Rectal smooth muscle tissue (tissue), 1 donor: Measurements from ENCODE around the gene DHX35.
"Not testable (repeated sequence)": the region's sequence is repeated elsewhere in the genome, so short reads cannot be mapped to it uniquely, and the experiment has no call there.

Experiments used
- H3K27ac ChIP-seq: one replicate; pipeline ENCODE4 v1.7.0; 2013; ENCODE audit warnings: low read depth, low read length, inconsistent platforms
- H3K27me3 ChIP-seq: one replicate; pipeline ENCODE4 v1.7.0; 2013; ENCODE audit warnings: low read length; ENCODE audit not compliant: control insufficient read depth, insufficient read depth
- H3K36me3 ChIP-seq: one replicate; pipeline ENCODE4 v1.7.0; 2013; ENCODE audit warnings: low read length; ENCODE audit not compliant: control insufficient read depth, insufficient read depth
- H3K4me1 ChIP-seq: one replicate; pipeline ENCODE4 v1.7.0; 2013; ENCODE audit warnings: low read length; ENCODE audit not compliant: control insufficient read depth, insufficient read depth
- H3K4me3 ChIP-seq: one replicate; pipeline ENCODE4 v1.7.0; 2013; ENCODE audit warnings: low read length
- H3K9ac ChIP-seq: one replicate; pipeline ENCODE4 v1.7.0; 2013; ENCODE audit warnings: low read length

Gene DHX35

DNA sequence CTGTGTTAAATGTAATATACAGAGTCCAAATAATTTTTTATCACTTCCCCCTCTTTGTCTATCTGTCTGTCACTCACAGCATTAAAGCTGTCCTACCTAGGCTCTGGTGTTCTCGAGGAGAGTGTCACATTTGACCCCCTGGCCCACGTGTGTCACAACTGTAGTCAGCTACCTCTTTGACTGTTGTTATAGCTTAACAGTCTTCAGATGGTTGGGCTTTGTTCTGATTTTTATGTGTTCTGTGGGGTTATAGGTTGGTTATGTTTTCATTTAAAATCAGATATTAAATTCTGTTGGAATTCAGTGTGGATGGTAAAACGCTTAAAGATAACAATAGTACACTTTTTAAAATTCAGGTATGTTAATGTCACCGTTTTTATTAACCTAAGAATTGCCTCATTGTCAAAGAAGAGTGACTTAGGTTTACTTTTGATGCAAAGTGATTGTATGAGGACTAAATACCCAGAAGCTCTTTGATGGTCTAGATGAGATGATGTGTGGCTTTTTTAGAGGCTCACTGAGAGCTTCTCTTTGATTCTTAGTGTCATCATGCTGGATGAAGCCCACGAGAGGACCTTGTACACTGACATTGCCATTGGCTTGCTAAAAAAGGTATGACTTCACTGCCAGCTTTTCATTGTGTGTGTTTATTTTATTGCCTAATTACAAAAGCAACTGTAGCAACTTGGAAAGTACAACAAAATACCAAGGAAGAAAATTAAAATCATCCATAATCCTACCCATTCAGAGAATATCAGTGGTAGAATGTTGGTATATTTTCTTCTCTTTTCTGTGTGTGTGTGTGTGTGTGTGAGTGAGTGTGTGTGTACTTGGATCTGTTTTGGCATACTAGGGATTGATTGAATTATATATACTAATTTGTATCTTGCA, 29.9 kb downstream of the DHX35 start:
- Histone ChIP-seq H3K27me3 (no peaks in the 10 kb centered on the region), H3K9ac (no peak overlapping the region), H3K4me3 (no peak overlapping the region), H3K27ac (no peak overlapping the region), H3K36me3 (peaks cover 5% of the 10 kb centered on the region), H3K4me1 (no peaks in the 10 kb centered on the region)

DNA sequence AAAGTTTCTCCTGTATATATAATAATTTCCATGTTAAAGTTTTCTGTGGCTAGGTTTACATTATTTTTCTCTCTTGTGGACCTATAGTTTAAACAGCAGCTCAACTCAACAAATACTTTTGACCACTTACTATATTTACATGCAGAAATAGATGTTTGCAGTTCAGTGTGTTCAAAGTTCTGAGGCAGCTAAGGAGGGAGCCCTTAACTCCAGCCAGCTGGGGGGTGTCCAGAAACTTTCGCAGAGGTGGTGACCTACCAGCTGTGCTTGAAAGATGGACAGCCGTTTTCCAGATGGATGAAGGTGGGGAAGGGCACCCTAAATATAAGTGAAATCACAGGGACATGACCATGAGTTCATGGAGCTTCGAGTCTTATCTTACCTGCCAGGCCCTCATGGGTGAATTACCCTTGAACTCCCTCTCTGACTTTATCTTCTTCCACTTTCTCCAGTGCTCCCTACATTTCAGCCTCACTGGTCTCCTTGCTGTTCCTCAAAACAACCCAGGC, 33.4 kb downstream of the DHX35 start:
- Histone ChIP-seq H3K4me1 (no peaks in the 10 kb centered on the region), H3K9ac (no peak overlapping the region), H3K27ac (no peak overlapping the region), H3K27me3 (no peaks in the 10 kb centered on the region), H3K4me3 (no peak overlapping the region), H3K36me3 (peaks cover 11% of the 10 kb centered on the region)

- H3K36me3 ChIP-seq, result peaks cover 17% of the 10 kb centered on the region
Measured at GRCh38 chr20:38996866-38997265, 34.7 kb downstream of the DHX35 start.

GRCh38 chr20:38997622-38998021, 35.5 kb downstream of the DHX35 start:
- peaks cover 21% of the 10 kb centered on the region for H3K36me3 ChIP-seq

More at GRCh38 chr20:38996866-38997265, 34.7 kb downstream of the DHX35 start:
- not testable (repeated sequence) for H3K27me3 ChIP-seq, H3K4me1 ChIP-seq, H3K4me3 ChIP-seq, H3K9ac ChIP-seq, H3K27ac ChIP-seq

GRCh38 chr20:38999217-38999616, 37.1 kb downstream of the DHX35 start:
- H3K9ac ChIP-seq, result no peak overlapping the region
- H3K27ac ChIP-seq, result no peak overlapping the region
- H3K4me1 ChIP-seq, result no peaks in the 10 kb centered on the region
- H3K36me3 ChIP-seq, result peaks cover 24% of the 10 kb centered on the region
- H3K27me3 ChIP-seq, result no peaks in the 10 kb centered on the region
- no peak overlapping the region for H3K4me3 ChIP-seq

More at GRCh38 chr20:38997622-38998021, 35.5 kb downstream of the DHX35 start:
- no peak overlapping the region for H3K4me3 ChIP-seq
- no peaks in the 10 kb centered on the region for H3K4me1 ChIP-seq
- H3K27me3 ChIP-seq, result no peaks in the 10 kb centered on the region
- H3K27ac ChIP-seq, result no peak overlapping the region
- H3K9ac ChIP-seq, result no peak overlapping the region

- H3K27ac ChIP-seq, result no peak overlapping the region
- peaks cover 24% of the 10 kb centered on the region for H3K36me3 ChIP-seq
- H3K27me3 ChIP-seq, result no peaks in the 10 kb centered on the region
- no peaks in the 10 kb centered on the region for H3K4me1 ChIP-seq
- no peak overlapping the region for H3K4me3 ChIP-seq
- no peak overlapping the region for H3K9ac ChIP-seq
Measured at GRCh38 chr20:38999965-39000910, 38.1 kb downstream of the DHX35 start.

DNA sequence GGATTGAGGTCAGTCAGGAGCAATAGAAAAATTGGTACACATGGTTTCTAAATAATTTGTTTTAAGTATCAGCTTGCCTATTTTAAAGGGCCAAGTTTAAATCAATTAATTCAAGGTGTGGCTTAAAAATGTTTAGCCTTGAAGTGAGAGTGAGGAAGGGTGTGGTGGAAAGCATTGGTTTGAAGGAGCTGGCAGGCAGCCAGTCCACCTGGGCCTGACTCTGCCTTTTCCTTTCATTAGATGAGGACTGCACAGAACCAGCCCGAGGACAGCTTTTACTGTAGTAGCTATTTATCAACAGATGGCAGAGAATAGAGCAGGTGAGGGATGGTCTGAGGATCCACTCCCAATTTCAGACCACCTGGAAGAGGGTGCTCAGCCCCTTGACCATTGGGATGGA, 42.4 kb downstream of the DHX35 start:
- Histone ChIP-seq H3K4me3 (no peak overlapping the region), H3K27me3 (no peaks in the 10 kb centered on the region), H3K9ac (no peak overlapping the region), H3K4me1 (no peaks in the 10 kb centered on the region), H3K27ac (no peak overlapping the region), H3K36me3 (peaks cover 32% of the 10 kb centered on the region)

DNA sequence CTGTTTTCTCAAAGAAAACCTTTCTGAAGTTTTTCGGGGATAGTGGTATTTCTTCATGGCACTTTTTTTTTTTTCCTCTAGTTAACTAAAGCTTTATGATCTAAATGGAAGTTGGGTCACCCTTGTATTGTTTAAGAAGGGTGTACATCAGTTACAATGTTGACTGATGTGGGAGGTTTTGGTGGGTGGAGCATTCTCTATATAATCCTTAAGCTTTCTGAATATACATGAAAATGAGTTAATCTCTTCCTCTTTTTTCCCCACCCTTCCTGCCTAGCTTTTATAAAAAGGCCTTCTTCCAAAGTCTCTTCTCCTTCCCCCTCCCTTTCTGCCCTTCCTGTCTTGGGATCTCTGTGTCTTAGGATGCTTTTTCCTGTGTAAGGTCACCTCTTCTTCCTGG, 47.2 kb downstream of the DHX35 start:
- Histone ChIP-seq H3K36me3 (peaks cover 21% of the 10 kb centered on the region), H3K27ac (no peak overlapping the region), H3K4me1 (no peaks in the 10 kb centered on the region), H3K27me3 (no peaks in the 10 kb centered on the region), H3K9ac (no peak overlapping the region), H3K4me3 (no peak overlapping the region)

GRCh38 chr20:39010496-39010895, 48.4 kb downstream of the DHX35 start:
- no peak overlapping the region for H3K27ac ChIP-seq
- H3K36me3 ChIP-seq, result peaks cover 21% of the 10 kb centered on the region

DNA sequence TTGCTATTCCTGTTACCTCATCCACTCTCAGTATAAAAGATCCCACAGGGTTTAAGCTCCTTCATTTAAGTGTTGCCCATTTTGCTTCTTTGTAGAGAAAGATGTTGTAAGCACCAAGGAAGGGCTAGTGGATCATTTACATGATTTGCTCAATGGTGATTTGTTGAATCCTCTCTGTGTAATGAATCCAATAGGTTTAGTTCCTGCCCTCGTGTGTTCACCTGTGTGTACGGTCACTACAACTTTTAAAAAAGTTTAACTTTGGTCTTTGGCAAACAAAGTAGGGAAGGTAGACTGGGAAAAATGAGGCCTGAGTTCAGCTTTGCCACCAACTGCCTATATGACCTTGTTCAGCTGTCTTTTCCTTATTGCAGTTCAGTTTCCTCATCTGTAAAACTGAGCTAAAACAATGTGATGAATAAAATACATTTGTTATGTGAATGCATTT, 51.5 kb downstream of the DHX35 start:
- no peak overlapping the region for H3K27ac ChIP-seq
- no peaks in the 10 kb centered on the region for H3K27me3 ChIP-seq
- H3K9ac ChIP-seq, result no peak overlapping the region
- no peak overlapping the region for H3K4me3 ChIP-seq
- no peaks in the 10 kb centered on the region for H3K4me1 ChIP-seq
- peaks cover 11% of the 10 kb centered on the region for H3K36me3 ChIP-seq

More at GRCh38 chr20:39010496-39010895, 48.4 kb downstream of the DHX35 start:
- Histone ChIP-seq H3K27me3 (no peaks in the 10 kb centered on the region), H3K4me1 (no peaks in the 10 kb centered on the region), H3K4me3 (no peak overlapping the region), H3K9ac (no peak overlapping the region)

DNA sequence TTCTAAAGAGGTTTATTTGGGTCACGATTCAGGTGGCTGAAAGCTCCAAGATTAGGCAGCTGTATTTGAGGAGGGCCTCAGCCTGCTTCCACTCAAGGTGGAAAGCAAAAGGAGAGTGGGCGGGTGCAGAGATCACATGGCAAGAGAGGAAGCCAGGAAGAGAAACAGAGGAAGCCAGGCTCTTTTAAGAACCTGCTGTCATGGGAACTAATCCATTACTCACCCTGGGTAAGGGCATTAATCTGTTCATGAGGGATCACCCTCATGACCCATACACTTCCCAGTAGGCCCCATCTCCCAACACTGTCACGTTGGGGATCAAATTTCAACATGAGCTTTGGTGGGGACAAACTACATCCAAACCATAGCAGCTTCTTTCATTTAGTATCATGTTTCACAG, 53.9 kb downstream of the DHX35 start:
- Histone ChIP-seq H3K36me3 (peaks cover 6% of the 10 kb centered on the region), H3K27me3 (no peaks in the 10 kb centered on the region), H3K4me3 (no peak overlapping the region), H3K4me1 (no peaks in the 10 kb centered on the region), H3K27ac (no peak overlapping the region), H3K9ac (no peak overlapping the region)

DNA sequence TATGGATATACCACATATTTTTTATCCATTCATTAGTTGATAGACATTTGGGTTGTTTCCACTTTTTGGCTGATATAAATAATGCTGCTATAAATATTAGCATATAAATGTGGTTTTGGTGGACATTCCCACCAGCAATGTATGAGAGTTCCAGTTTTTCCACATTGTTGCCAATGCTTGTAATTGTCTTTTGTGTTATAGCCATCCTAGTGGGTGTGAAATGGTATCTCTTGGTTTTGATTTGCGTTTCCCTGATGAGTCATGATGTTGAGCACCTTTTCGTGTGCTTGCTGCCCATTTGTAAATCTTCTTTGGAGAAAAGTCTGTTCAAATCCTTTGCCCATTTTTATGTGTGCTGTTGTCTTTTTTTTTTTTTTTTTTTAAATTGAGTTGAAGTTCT, 54.4 kb downstream of the DHX35 start:
- H3K4me1 ChIP-seq, result no peaks in the 10 kb centered on the region
- peaks cover 7% of the 10 kb centered on the region for H3K36me3 ChIP-seq
- H3K9ac ChIP-seq, result no peak overlapping the region
- no peak overlapping the region for H3K4me3 ChIP-seq
- no peak overlapping the region for H3K27ac ChIP-seq
- H3K27me3 ChIP-seq, result no peaks in the 10 kb centered on the region
